ENCODE measurements around the gene TBC1D8B.

- TF ChIP-seq CTCF (IDR thresholded peaks at IDR 0.05) (no peak), POLR2A (IDR thresholded peaks at IDR 0.05) (no peak), POLR2AphosphoS5 (IDR thresholded peaks at IDR 0.05) (no peak)
Measured at GRCh38 chrX:106897259-106897658, 94.8 kb downstream of the TBC1D8B start.
